ENCODE measurements around the gene HS3ST4. TPM values are rescaled to one million over a fixed set of nuclear protein-coding genes. Genes with fewer than 3 reads are reported as not detected.

HS3ST4 gene
- total RNA-seq, 6 donors from 2014 or later, result 0.13 to 0.44 (median 0.17) TPM; not detected in 3

DNA sequence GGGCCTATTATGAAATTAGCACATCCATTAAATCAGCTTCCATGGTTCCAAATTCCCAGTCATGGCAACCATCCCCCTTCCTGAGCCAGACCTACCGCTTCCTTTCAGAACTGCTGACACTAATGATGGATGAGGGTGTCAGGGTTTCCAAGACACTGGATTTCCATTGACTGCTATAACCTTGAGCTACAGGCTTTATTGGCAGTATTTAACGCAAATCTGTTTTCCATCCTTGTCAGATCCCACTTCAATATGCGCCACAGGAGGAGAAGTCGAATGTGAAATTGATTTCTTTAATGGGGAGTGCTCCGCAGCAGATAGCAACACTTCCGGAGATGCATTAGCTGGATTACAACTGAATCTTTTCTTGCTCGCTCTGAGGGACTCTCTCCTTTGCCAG lies 197.1 kb downstream of the HS3ST4 start:
- WGBS, 2 donors, result 60 to 66% methylated on average over 7 of the region's 7 CpGs
- no peaks in the 10 kb centered on the region for H3K9me3 ChIP-seq
- DNase-seq, result no peak
- TF ChIP-seq, protein P1, sequence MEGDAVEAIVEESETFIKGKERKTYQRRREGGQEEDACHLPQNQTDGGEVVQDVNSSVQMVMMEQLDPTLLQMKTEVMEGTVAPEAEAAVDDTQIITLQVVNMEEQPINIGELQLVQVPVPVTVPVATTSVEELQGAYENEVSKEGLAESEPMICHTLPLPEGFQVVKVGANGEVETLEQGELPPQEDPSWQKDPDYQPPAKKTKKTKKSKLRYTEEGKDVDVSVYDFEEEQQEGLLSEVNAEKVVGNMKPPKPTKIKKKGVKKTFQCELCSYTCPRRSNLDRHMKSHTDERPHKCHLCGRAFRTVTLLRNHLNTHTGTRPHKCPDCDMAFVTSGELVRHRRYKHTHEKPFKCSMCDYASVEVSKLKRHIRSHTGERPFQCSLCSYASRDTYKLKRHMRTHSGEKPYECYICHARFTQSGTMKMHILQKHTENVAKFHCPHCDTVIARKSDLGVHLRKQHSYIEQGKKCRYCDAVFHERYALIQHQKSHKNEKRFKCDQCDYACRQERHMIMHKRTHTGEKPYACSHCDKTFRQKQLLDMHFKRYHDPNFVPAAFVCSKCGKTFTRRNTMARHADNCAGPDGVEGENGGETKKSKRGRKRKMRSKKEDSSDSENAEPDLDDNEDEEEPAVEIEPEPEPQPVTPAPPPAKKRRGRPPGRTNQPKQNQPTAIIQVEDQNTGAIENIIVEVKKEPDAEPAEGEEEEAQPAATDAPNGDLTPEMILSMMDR (IDR thresholded peaks at IDR 0.05), result no peak
- TF ChIP-seq POLR2AphosphoS5 (IDR thresholded peaks at IDR 0.05) (no peak), POLR2A (IDR thresholded peaks at IDR 0.05) (no peak), EP300 (IDR thresholded peaks at IDR 0.05) (no peak)
- no peaks in the 10 kb centered on the region for H3K4me1 ChIP-seq
- H3K4me3 ChIP-seq, result no peak overlapping the region
- no peak for ATAC-seq (ENCODE audit: low FRiP score in 2 of 2)
- H3K36me3 ChIP-seq, result no peaks in the 10 kb centered on the region
- H3K27me3 ChIP-seq, result no peaks in the 10 kb centered on the region
- H3K27ac ChIP-seq, result no peak overlapping the region

DNA sequence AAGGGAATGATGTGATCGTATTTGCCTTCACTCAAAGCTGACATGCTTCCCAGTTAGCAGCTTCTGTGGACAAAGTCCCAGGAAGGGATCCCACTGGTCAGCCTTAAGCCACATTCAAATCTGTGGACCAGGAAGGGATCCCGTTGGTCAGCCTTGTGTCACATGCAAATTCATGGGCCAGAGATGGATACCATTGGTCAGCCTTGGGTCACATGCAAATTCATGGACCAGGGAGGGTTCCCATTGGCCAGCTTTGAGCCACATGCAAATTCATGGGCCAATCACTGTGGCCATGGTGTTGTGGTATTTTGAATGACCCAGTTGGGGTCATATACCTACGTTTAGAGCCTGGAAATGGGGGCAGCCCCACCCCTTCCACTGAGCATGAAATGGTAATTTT lies 201.6 kb downstream of the HS3ST4 start:
- Histone ChIP-seq H3K27me3 (no peaks in the 10 kb centered on the region), H3K4me1 (no peaks in the 10 kb centered on the region), H3K4me3 (no peak overlapping the region), H3K9me3 (no peaks in the 10 kb centered on the region), H3K36me3 (no peaks in the 10 kb centered on the region), H3K27ac (no peak overlapping the region)
- no peak for TF ChIP-seq POLR2AphosphoS5 (IDR thresholded peaks at IDR 0.05)
- no peak for TF ChIP-seq POLR2A (IDR thresholded peaks at IDR 0.05)
- TF ChIP-seq, protein P1 (IDR thresholded peaks at IDR 0.05), result no peak
- no peak for TF ChIP-seq EP300 (IDR thresholded peaks at IDR 0.05)
- WGBS, 2 donors, result 55 to 59% methylated on average over 3 of the region's 3 CpGs
- no peak for DNase-seq
- no peak for ATAC-seq (ENCODE audit: low FRiP score in 2 of 2)

DNA sequence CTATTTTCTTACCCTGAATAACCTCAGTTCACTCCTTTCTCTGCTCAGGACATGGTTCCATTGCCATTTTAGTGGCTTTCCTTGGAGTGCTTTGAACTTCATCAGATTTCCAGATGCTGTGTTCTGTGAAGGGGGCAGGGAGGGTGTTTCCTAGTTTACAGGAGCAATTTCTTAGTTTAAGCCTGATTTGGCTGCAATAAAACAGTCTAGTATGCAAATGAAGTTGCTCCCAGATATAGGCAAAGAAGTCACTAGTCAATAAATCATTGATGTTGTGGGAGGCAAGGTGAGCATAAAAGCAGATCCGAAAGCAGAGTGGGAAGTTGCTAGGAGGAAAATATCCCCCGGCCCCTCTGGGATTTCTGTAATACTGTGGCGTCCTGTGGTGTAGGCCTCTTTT lies 202.3 kb downstream of the HS3ST4 start:
- ATAC-seq (ENCODE audit: low FRiP score in 2 of 2) (no peak), DNase-seq (no peak)
- Histone ChIP-seq H3K36me3 (no peaks in the 10 kb centered on the region), H3K9me3 (no peaks in the 10 kb centered on the region), H3K4me1 (no peaks in the 10 kb centered on the region), H3K4me3 (no peak overlapping the region), H3K27ac (no peak overlapping the region), H3K27me3 (no peaks in the 10 kb centered on the region)
- WGBS, 2 donors, result 84 to 88% methylated on average over 3 of the region's 3 CpGs
- TF ChIP-seq POLR2AphosphoS5 (IDR thresholded peaks at IDR 0.05) (no peak), POLR2A (IDR thresholded peaks at IDR 0.05) (no peak), EP300 (IDR thresholded peaks at IDR 0.05) (no peak)
- TF ChIP-seq, protein P1 (IDR thresholded peaks at IDR 0.05), result no peak

DNA sequence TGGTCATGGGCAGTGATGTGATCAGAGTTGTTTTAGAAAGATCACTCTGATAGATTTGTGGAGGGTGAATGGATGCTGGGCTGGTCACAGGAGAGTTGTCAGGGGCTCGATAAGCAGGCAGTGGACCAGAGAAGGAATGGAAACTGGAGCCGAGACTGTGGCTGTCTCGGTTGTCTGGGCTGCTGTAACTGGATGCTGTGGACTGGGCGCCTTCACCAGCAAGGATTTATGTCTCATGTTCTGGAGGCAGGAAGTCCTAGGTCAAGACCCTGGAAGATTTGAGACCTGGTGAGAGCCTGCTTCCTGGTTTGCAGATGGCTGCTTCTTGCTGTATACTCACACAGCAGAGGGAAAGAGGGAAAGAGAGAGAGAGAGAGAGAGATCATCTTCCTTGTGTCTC lies 203.6 kb downstream of the HS3ST4 start:
- no peak overlapping the region for H3K4me3 ChIP-seq
- H3K27me3 ChIP-seq, result no peaks in the 10 kb centered on the region
- ATAC-seq (ENCODE audit: low FRiP score in 2 of 2) (no peak), DNase-seq (no peak)
- no peaks in the 10 kb centered on the region for H3K9me3 ChIP-seq
- no peaks in the 10 kb centered on the region for H3K4me1 ChIP-seq
- no peaks in the 10 kb centered on the region for H3K36me3 ChIP-seq
- 20 to 27% methylated on average over 4 of the region's 4 CpGs for WGBS, 2 donors
- TF ChIP-seq, protein P1 (IDR thresholded peaks at IDR 0.05), result no peak
- TF ChIP-seq POLR2A (IDR thresholded peaks at IDR 0.05), result no peak
- TF ChIP-seq POLR2AphosphoS5 (IDR thresholded peaks at IDR 0.05), result no peak
- no peak for TF ChIP-seq EP300 (IDR thresholded peaks at IDR 0.05)
- H3K27ac ChIP-seq, result no peak overlapping the region

DNA sequence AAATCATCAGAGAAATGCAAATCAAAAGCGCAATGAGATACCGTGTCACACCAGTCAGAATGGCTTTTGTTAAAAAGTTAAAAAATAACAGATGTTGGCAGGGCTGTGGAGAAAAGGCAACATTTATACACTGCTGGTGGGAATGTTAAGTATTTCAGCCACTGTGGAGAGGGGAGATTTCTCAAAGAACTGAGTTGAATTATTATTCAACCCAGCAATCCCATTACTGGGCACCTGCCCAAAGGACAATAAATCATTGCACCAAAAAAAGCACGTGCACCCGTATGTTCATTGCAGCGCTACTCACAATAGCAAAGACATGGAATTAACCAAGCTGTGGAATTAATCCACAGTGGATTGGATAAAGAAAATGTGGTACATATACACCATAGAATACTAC lies 204.7 kb downstream of the HS3ST4 start:
- 56 to 63% methylated on average over 5 of the region's 5 CpGs for WGBS, 2 donors

More for the DNA sequence above, 204.7 kb downstream of the HS3ST4 start:
- no peak for DNase-seq
- Histone ChIP-seq H3K9me3 (no peaks in the 10 kb centered on the region), H3K4me3 (no peak overlapping the region), H3K27ac (no peak overlapping the region), H3K36me3 (no peaks in the 10 kb centered on the region), H3K4me1 (no peaks in the 10 kb centered on the region), H3K27me3 (no peaks in the 10 kb centered on the region)
- ATAC-seq (ENCODE audit: low FRiP score in 2 of 2), result no peak
- TF ChIP-seq EP300 (IDR thresholded peaks at IDR 0.05) (no peak), POLR2A (IDR thresholded peaks at IDR 0.05) (no peak), POLR2AphosphoS5 (IDR thresholded peaks at IDR 0.05) (no peak)
- TF ChIP-seq, protein P1 (IDR thresholded peaks at IDR 0.05), result no peak
